Right lung (tissue), 10 donors: ENCODE measurements around the gene TP53TG3F. TPM values are rescaled to one million over a fixed set of nuclear protein-coding genes. Genes with fewer than 3 reads are reported as not detected.
"Not testable (repeated sequence)": the region's sequence is repeated elsewhere in the genome, so short reads cannot be mapped to it uniquely, and the experiment has no call there.

ENCODE experiments used
- DNase-seq, 2 donors: peaks; one replicate each; pipeline ENCODE4 v3.0.0-alpha.2; 2013
- long read RNA-seq, 8 donors: transcript quantifications; one replicate each; lab custom pipeline, GENCODE V29; 2026
- polyA plus RNA-seq, 5 donors: library from polyadenylated mRNA; unstranded; fragments of 120-200 nt; gene quantifications; one replicate each; pipeline versions ENCODE4 v1.2.1 to v1.2.3, GENCODE V29; 2013; ENCODE audit warnings: inconsistent platforms in 1 of 5, low replicate concordance in 1 of 5; ENCODE audit not compliant: insufficient read length in 5 of 5, insufficient read depth in 1 of 5

TP53TG3F gene
- not detected for polyA plus RNA-seq
- long read RNA-seq, donor 1, result 0 reads
- long read RNA-seq, donor 2, result 0 reads
- long read RNA-seq, donor 3, result 0 reads
- long read RNA-seq, donor 4, result 0 reads
- long read RNA-seq, donor 5, result 0 reads
- long read RNA-seq, donor 6, result 0 reads
- long read RNA-seq, donor 7, result 0 reads
- long read RNA-seq, donor 8, result 0 reads

- not testable (repeated sequence) for DNase-seq
Measured at GRCh38 chr16:33459312-33459711, at the start of gene TP53TG3F. Gene TP53TG3F, plus strand, starts transcription at chr16:33459612. Its CDS starts 68 bp downstream, at chr16:33459680.

GRCh38 chr16:33491611-33492010, 32.2 kb downstream of the TP53TG3F start:
- not testable (repeated sequence) for DNase-seq

DNA sequence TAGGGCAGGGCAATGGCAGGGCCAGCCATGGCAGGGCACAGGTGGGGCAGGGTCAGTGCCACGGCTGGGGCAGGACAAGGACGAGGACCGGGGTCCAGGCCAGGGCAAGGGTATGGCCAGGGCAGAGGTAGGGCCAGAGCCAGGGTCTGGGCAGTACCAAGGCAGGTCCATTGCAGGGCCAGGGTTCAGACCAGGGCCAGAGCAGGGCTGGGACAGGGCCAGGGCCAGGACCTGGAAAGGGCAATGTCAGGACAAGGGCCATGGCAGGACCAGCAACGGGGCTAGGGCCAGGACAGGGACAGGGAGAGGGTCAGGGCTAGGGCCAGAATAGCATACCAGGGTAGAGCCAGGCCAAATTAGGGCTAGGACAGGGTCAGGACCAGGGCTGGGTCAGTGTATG, 47.8 kb downstream of the TP53TG3F start:
- not testable (repeated sequence) for DNase-seq

DNA sequence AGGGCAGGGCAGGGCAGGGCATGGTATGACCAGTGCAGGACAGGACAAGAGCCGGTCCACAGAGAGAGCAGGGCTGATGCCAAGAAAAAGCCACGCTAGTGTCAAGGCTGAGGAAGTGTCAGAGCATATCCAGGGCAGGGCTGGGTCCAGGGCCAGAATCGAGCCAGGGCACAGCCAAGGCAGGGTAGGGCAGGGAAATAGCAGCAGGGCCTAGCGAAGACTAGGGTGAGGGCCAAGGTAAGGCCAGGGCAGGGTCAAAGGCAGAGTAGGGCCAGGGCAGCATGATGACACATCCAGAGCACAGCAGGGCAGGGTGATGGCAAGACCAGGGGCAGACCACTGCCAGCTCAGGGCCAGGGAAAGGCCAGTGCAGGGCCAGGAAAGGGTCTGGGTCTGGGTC, 49.7 kb downstream of the TP53TG3F start:
- DNase-seq, result not testable (repeated sequence)

- not testable (repeated sequence) for DNase-seq
Measured at GRCh38 chr16:33509906-33510305, 50.5 kb downstream of the TP53TG3F start.

Other genes starting within 250 kb of the TP53TG3F start
- not detected for gene TP53TG3E, start 155.3 kb upstream of the TP53TG3F start, polyA plus RNA-seq
- not detected for gene TP53TG3B, start 98.8 kb upstream of the TP53TG3F start, polyA plus RNA-seq